LNCAP (cell line): Measurements from ENCODE around the gene PRRT4.

Experiments used
- CTCF ChIP-seq: fragments of 450-650 bp; IDR thresholded peaks from 2 replicates; pipeline ENCODE4 v1.5.1; 2017; ENCODE audit warnings: mild to moderate bottlenecking

The PRRT4 gene

GRCh38 chr7:128310499-128310898 lies 51.0 kb downstream of the PRRT4 start:
- TF ChIP-seq CTCF = no peak

GRCh38 chr7:128309976-128310375 lies 51.5 kb downstream of the PRRT4 start:
- TF ChIP-seq CTCF = no peak

GRCh38 chr7:128309124-128309523 lies 52.4 kb downstream of the PRRT4 start:
- no peak for TF ChIP-seq CTCF

- no peak for TF ChIP-seq CTCF
Measured at GRCh38 chr7:128307061-128307460, 54.4 kb downstream of the PRRT4 start.

- no peak for TF ChIP-seq CTCF
Measured at GRCh38 chr7:128304212-128304611, 57.3 kb downstream of the PRRT4 start.

- no peak for TF ChIP-seq CTCF
Measured at GRCh38 chr7:128303643-128304042, 57.8 kb downstream of the PRRT4 start.

- TF ChIP-seq CTCF = no peak
Measured at GRCh38 chr7:128303133-128303532, 58.4 kb downstream of the PRRT4 start.

GRCh38 chr7:128302139-128302538 lies 59.4 kb downstream of the PRRT4 start:
- no peak for TF ChIP-seq CTCF
